Measurements from ENCODE around the gene MRPS18A.

Gene MRPS18A

GRCh38 chr6:43687437-43688347, at the start of gene MRPS18A:
TSS of gene MRPS18A (minus strand) at chr6:43687791. CDS start at chr6:43687779, 12 bp downstream.
- no peaks in the 10 kb centered on the region for H3K27me3 ChIP-seq (ENCODE audit: control insufficient read depth in 5 of 5, insufficient read depth in 4 of 5, low read length in 5 of 5)
- no peaks in the 10 kb centered on the region for H3K9me3 ChIP-seq (ENCODE audit: control insufficient read depth in 5 of 5, low read length in 5 of 5)
- H3K27ac ChIP-seq (ENCODE audit: low read depth, low read length) = peak within 1 kb of the TSS; percentile 67
- peaks cover 0 to 3% (median 0%) of the 10 kb centered on the region in 5 donors for H3K36me3 ChIP-seq (ENCODE audit: control insufficient read depth in 5 of 5, insufficient read depth in 5 of 5, low read length in 5 of 5)
- peak within 1 kb of the TSS; percentile 74 to 95 (median 89) for H3K9ac ChIP-seq (ENCODE audit: low read length in 5 of 5)
- peaks cover 5 to 38% (median 26%) of the 10 kb centered on the region in 5 donors for H3K4me1 ChIP-seq (ENCODE audit: control insufficient read depth in 5 of 5, insufficient read depth in 5 of 5, low read length in 5 of 5)
- peak within 1 kb of the TSS; percentile 77 to 99 (median 98) for H3K4me3 ChIP-seq (ENCODE audit: low read depth in 1 of 5, low read length in 5 of 5)

DNA sequence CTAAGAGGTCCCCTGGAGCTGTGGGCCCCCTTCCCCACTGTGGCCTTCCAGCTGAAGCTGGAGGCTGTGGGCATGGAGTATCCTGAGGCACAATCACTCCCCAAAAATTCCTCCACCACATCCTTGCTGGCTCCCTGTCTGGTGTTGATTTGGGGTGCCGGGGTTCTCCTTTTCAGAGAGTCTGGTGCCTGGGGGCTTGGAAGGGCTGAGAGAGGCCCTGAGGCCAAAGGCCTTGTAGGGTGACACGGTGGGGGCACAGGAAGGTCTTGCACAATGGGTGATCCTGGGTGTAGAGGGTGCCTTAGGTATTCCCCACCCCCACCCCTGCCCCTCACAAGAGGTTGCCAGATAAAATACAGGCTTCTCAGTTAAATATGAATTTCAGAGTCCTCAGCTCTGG, 49.3 kb upstream of the MRPS18A start:
- Histone ChIP-seq H3K36me3 (ENCODE audit: control insufficient read depth in 5 of 5, insufficient read depth in 5 of 5, low read length in 5 of 5) (no peaks in the 10 kb centered on the region), H3K4me3 (ENCODE audit: low read depth in 1 of 5, low read length in 5 of 5) (no peak overlapping the region), H3K9me3 (ENCODE audit: control insufficient read depth in 5 of 5, low read length in 5 of 5) (no peaks in the 10 kb centered on the region), H3K9ac (ENCODE audit: low read length in 5 of 5) (peak overlapping the region in 1 of 5 donors; percentile 31), H3K27ac (ENCODE audit: low read depth, low read length) (peak overlapping the region; percentile 91), H3K27me3 (ENCODE audit: control insufficient read depth in 5 of 5, insufficient read depth in 4 of 5, low read length in 5 of 5) (no peaks in the 10 kb centered on the region), H3K4me1 (ENCODE audit: control insufficient read depth in 5 of 5, insufficient read depth in 5 of 5, low read length in 5 of 5) (peaks cover 8 to 43% (median 32%) of the 10 kb centered on the region in 5 donors)

- H3K9ac ChIP-seq (ENCODE audit: low read length in 5 of 5) = no peak overlapping the region
- no peaks in the 10 kb centered on the region for H3K9me3 ChIP-seq (ENCODE audit: control insufficient read depth in 5 of 5, low read length in 5 of 5)
- peaks cover 5 to 37% (median 26%) of the 10 kb centered on the region in 5 donors for H3K4me1 ChIP-seq (ENCODE audit: control insufficient read depth in 5 of 5, insufficient read depth in 5 of 5, low read length in 5 of 5)
- H3K27ac ChIP-seq (ENCODE audit: low read depth, low read length) = peak overlapping the region; percentile 91
- H3K36me3 ChIP-seq (ENCODE audit: control insufficient read depth in 5 of 5, insufficient read depth in 5 of 5, low read length in 5 of 5) = no peaks in the 10 kb centered on the region
- no peaks in the 10 kb centered on the region for H3K27me3 ChIP-seq (ENCODE audit: control insufficient read depth in 5 of 5, insufficient read depth in 4 of 5, low read length in 5 of 5)
- no peak overlapping the region for H3K4me3 ChIP-seq (ENCODE audit: low read depth in 1 of 5, low read length in 5 of 5)
These were observed 48.7 kb upstream of the MRPS18A start for GRCh38 chr6:43736211-43736786.

DNA sequence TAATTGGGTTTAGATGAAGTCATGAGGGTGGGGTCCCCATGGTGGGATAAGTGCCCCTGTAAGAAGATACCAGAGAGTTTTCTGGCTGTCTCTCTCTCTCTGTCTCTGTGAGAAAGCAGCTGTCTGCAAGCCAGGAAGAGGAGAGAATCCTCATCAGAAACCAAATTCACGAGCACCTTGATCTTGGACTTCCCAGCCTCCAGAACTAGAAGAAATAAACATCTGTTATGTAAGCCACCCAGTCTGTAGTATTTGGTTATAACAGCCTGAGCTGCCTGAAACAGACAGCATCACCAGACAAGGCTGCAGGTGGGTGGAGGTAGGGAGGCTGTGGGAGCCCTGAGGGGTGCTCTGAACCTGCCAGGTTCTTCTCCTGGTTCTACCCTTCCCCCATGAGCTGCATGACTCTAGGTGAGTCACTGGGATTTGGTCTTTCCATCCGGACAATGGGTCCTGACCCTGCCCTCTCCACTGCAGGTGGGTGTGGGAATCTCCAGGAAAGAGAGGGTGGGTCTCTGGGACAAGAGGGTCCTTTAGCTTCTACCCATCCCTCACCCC, 48.1 kb upstream of the MRPS18A start:
- Histone ChIP-seq H3K9ac (ENCODE audit: low read length in 5 of 5) (no peak overlapping the region), H3K27ac (ENCODE audit: low read depth, low read length) (no peak overlapping the region), H3K36me3 (ENCODE audit: control insufficient read depth in 5 of 5, insufficient read depth in 5 of 5, low read length in 5 of 5) (no peaks in the 10 kb centered on the region), H3K27me3 (ENCODE audit: control insufficient read depth in 5 of 5, insufficient read depth in 4 of 5, low read length in 5 of 5) (no peaks in the 10 kb centered on the region), H3K4me3 (ENCODE audit: low read depth in 1 of 5, low read length in 5 of 5) (no peak overlapping the region), H3K4me1 (ENCODE audit: control insufficient read depth in 5 of 5, insufficient read depth in 5 of 5, low read length in 5 of 5) (peaks cover 0 to 31% (median 21%) of the 10 kb centered on the region in 5 donors), H3K9me3 (ENCODE audit: control insufficient read depth in 5 of 5, low read length in 5 of 5) (peaks cover 0 to 1% (median 0%) of the 10 kb centered on the region in 5 donors)

GRCh38 chr6:43734294-43734665, 46.7 kb upstream of the MRPS18A start:
- no peaks in the 10 kb centered on the region for H3K36me3 ChIP-seq (ENCODE audit: control insufficient read depth in 5 of 5, insufficient read depth in 5 of 5, low read length in 5 of 5)
- H3K4me1 ChIP-seq (ENCODE audit: control insufficient read depth in 5 of 5, insufficient read depth in 5 of 5, low read length in 5 of 5) = peaks cover 0 to 20% (median 15%) of the 10 kb centered on the region in 5 donors
- H3K9me3 ChIP-seq (ENCODE audit: control insufficient read depth in 5 of 5, low read length in 5 of 5) = peaks cover 0 to 5% (median 0%) of the 10 kb centered on the region in 5 donors

GRCh38 chr6:43733471-43734293, 46.1 kb upstream of the MRPS18A start:
- H3K9ac ChIP-seq (ENCODE audit: low read length in 5 of 5) = no peak overlapping the region
- no peaks in the 10 kb centered on the region for H3K27me3 ChIP-seq (ENCODE audit: control insufficient read depth in 5 of 5, insufficient read depth in 4 of 5, low read length in 5 of 5)
- H3K4me3 ChIP-seq (ENCODE audit: low read depth in 1 of 5, low read length in 5 of 5) = no peak overlapping the region
- H3K27ac ChIP-seq (ENCODE audit: low read depth, low read length) = no peak overlapping the region
- peaks cover 0 to 20% (median 15%) of the 10 kb centered on the region in 5 donors for H3K4me1 ChIP-seq (ENCODE audit: control insufficient read depth in 5 of 5, insufficient read depth in 5 of 5, low read length in 5 of 5)
- peaks cover 0 to 5% (median 0%) of the 10 kb centered on the region in 5 donors for H3K9me3 ChIP-seq (ENCODE audit: control insufficient read depth in 5 of 5, low read length in 5 of 5)
- H3K36me3 ChIP-seq (ENCODE audit: control insufficient read depth in 5 of 5, insufficient read depth in 5 of 5, low read length in 5 of 5) = no peaks in the 10 kb centered on the region

More at GRCh38 chr6:43734294-43734665, 46.7 kb upstream of the MRPS18A start:
- H3K27ac ChIP-seq (ENCODE audit: low read depth, low read length) = no peak overlapping the region
- no peak overlapping the region for H3K9ac ChIP-seq (ENCODE audit: low read length in 5 of 5)
- no peak overlapping the region for H3K4me3 ChIP-seq (ENCODE audit: low read depth in 1 of 5, low read length in 5 of 5)
- H3K27me3 ChIP-seq (ENCODE audit: control insufficient read depth in 5 of 5, insufficient read depth in 4 of 5, low read length in 5 of 5) = no peaks in the 10 kb centered on the region

- Histone ChIP-seq H3K27me3 (ENCODE audit: control insufficient read depth in 5 of 5, insufficient read depth in 4 of 5, low read length in 5 of 5) (no peaks in the 10 kb centered on the region), H3K36me3 (ENCODE audit: control insufficient read depth in 5 of 5, insufficient read depth in 5 of 5, low read length in 5 of 5) (no peaks in the 10 kb centered on the region), H3K27ac (ENCODE audit: low read depth, low read length) (no peak overlapping the region), H3K4me1 (ENCODE audit: control insufficient read depth in 5 of 5, insufficient read depth in 5 of 5, low read length in 5 of 5) (peaks cover 0 to 1% (median under 1%) of the 10 kb centered on the region in 5 donors), H3K9ac (ENCODE audit: low read length in 5 of 5) (no peak overlapping the region), H3K4me3 (ENCODE audit: low read depth in 1 of 5, low read length in 5 of 5) (no peak overlapping the region), H3K9me3 (ENCODE audit: control insufficient read depth in 5 of 5, low read length in 5 of 5) (peaks cover 0 to 5% (median 0%) of the 10 kb centered on the region in 5 donors)
These were observed 43.0 kb upstream of the MRPS18A start for GRCh38 chr6:43730634-43731033.

DNA sequence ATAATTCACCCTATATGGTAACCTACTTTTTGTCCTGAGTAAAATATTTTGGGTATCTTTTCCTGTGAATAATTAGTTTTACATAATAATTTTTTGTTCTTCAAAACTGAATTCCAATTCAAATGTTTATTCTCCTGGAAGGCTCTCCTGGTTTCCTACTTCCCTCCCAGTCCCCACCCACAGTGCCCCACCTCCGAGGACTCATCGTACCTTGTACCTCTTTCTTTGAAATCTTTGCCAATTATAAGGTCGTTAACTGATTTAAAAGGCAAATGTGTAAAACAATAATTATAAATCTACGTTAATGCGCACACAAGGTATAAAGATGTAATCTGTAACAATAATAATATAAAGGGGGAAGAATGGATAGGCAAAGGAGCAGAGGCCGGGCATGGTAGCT, 41.9 kb upstream of the MRPS18A start:
- Histone ChIP-seq H3K27me3 (ENCODE audit: control insufficient read depth in 5 of 5, insufficient read depth in 4 of 5, low read length in 5 of 5) (no peaks in the 10 kb centered on the region), H3K9me3 (ENCODE audit: control insufficient read depth in 5 of 5, low read length in 5 of 5) (peaks cover 0 to 5% (median 0%) of the 10 kb centered on the region in 5 donors), H3K9ac (ENCODE audit: low read length in 5 of 5) (no peak overlapping the region), H3K27ac (ENCODE audit: low read depth, low read length) (no peak overlapping the region), H3K36me3 (ENCODE audit: control insufficient read depth in 5 of 5, insufficient read depth in 5 of 5, low read length in 5 of 5) (no peaks in the 10 kb centered on the region), H3K4me3 (ENCODE audit: low read depth in 1 of 5, low read length in 5 of 5) (no peak overlapping the region), H3K4me1 (ENCODE audit: control insufficient read depth in 5 of 5, insufficient read depth in 5 of 5, low read length in 5 of 5) (peaks cover 0 to 12% (median 12%) of the 10 kb centered on the region in 5 donors)

- H3K27me3 ChIP-seq (ENCODE audit: control insufficient read depth in 5 of 5, insufficient read depth in 4 of 5, low read length in 5 of 5) = no peaks in the 10 kb centered on the region
- peaks cover 0 to 21% (median 20%) of the 10 kb centered on the region in 5 donors for H3K4me1 ChIP-seq (ENCODE audit: control insufficient read depth in 5 of 5, insufficient read depth in 5 of 5, low read length in 5 of 5)
- no peak overlapping the region for H3K27ac ChIP-seq (ENCODE audit: low read depth, low read length)
- H3K9ac ChIP-seq (ENCODE audit: low read length in 5 of 5) = no peak overlapping the region
- no peak overlapping the region for H3K4me3 ChIP-seq (ENCODE audit: low read depth in 1 of 5, low read length in 5 of 5)
- H3K9me3 ChIP-seq (ENCODE audit: control insufficient read depth in 5 of 5, low read length in 5 of 5) = peaks cover 0 to 5% (median 0%) of the 10 kb centered on the region in 5 donors
- no peaks in the 10 kb centered on the region for H3K36me3 ChIP-seq (ENCODE audit: control insufficient read depth in 5 of 5, insufficient read depth in 5 of 5, low read length in 5 of 5)
These were observed 41.0 kb upstream of the MRPS18A start for GRCh38 chr6:43728586-43728985.
